ENCODE measurements around the gene ZSWIM1. TPM values are rescaled to one million over a fixed set of nuclear protein-coding genes. Genes with fewer than 3 reads are reported as not detected.

Gene ZSWIM1
- total and polyA plus RNA-seq, 2 of the 13 experiments (the other 11 are each of a cell fraction or from before 2014, with no cell fraction given), result 9.5 to 11.7 TPM

GRCh38 chr20:45908084-45908483 is 27.1 kb downstream of the ZSWIM1 start (continued):
- no peak for TF ChIP-seq ZBTB40 (IDR thresholded peaks at IDR 0.05)
- TF ChIP-seq ZBTB40 (CRISPR knock-in tag; IDR thresholded peaks at IDR 0.05), result no peak
- TF ChIP-seq ZNF703 (CRISPR knock-in tag; IDR thresholded peaks at IDR 0.05; ENCODE audit: borderline replicate concordance), result no peak
- no peak for TF ChIP-seq ZNF260 (CRISPR knock-in tag; IDR thresholded peaks at IDR 0.05; ENCODE audit: borderline replicate concordance, low read depth)
